GM21423 (cell line): Measurements from ENCODE around the gene RALGPS1.

ENCODE experiments used
- ATAC-seq: cut with Tn5 transposase; IDR thresholded peaks from one replicate; pipeline ENCODE4 v1.9.1; 2021; ENCODE audit warnings: mild to moderate bottlenecking, moderate library complexity; ENCODE audit not compliant: unreplicated experiment

RALGPS1 gene

DNA sequence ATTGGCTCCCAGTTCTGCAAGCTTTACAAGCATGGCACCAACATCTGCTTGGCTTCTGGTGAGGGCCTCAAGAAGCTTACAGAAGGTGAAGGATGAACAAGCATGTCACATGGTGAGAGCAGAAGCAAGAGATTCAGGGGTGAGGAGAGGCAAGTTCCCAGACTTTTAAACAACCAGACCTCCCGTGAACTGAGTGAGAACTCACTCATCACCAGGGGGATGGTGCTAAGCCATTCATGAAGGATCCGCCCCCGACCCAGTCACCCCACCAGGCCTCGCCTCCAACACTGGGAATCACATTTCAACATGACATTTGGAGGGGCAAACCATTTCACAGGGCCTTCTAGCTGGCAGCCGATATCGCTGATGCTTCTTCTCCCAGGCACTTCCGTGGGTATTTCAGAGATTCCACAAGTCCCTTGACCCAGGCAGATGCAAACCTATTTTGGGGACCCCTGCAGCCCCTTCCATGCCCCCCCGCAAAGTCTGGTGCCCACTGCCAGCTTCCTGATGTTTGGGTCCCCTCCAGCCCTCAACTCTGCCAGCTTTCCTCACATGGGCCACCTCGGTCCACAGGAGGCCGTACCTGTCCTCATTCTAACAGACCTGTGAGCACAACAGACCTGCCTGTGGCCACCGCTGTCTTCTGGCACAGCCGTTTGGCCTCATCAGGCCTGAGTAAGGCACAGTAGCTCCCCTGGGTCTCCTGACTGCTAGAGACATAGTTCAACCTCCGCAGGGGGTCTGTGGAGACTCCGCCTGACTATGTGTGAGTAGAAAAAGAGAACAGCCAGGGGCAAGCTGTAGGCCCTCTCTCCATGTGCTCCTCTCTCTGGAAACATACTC lies 268.5 kb downstream of the RALGPS1 start:
- ATAC-seq = no peak

GRCh38 chr9:127183814-127184582 lies 269.4 kb downstream of the RALGPS1 start:
- ATAC-seq = peak; percentile 63

DNA sequence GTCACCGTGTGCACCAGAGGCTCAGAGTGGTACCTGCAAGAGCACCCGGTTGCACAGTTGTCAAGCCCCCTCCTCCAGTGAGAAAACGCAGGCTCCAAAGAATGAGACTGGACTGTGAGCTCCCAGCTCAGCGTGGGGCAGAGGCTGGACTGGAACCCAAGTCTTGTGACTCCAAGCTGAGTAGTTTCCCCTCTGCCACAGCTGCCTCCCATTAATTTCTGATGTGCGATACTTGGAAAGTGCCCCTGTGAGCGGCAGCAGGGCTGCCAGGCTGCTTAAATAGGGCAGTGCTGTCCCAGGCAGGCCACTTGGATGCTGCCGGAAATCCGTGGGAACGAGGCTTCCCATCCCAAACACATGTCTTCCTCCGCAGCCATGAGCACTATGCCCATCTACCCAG lies 270.1 kb downstream of the RALGPS1 start:
- no peak for ATAC-seq

- no peak for ATAC-seq
Measured at GRCh38 chr9:127185181-127185580, 270.6 kb downstream of the RALGPS1 start.

GRCh38 chr9:127185931-127186781 lies 271.6 kb downstream of the RALGPS1 start:
- ATAC-seq = no peak

DNA sequence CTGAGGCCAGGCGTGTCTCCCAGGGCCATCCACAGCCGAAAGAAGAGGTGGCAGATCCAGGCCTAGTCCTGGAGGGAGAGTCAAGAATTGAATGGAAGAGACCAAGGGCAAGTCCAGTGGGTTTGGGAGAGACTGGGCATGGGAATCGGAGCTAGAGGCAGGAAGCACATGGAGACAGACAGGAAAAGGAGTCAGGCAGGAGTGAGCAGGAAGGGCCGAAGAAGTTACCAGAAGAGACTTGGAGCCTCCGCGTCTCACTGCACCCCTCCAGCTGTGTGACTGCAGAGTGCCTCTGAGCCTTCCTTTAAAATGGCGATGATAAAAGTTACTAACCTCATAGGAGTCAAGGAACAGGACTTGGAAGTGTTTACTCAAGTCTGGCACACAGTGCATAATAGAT lies 272.2 kb downstream of the RALGPS1 start:
- no peak for ATAC-seq

DNA sequence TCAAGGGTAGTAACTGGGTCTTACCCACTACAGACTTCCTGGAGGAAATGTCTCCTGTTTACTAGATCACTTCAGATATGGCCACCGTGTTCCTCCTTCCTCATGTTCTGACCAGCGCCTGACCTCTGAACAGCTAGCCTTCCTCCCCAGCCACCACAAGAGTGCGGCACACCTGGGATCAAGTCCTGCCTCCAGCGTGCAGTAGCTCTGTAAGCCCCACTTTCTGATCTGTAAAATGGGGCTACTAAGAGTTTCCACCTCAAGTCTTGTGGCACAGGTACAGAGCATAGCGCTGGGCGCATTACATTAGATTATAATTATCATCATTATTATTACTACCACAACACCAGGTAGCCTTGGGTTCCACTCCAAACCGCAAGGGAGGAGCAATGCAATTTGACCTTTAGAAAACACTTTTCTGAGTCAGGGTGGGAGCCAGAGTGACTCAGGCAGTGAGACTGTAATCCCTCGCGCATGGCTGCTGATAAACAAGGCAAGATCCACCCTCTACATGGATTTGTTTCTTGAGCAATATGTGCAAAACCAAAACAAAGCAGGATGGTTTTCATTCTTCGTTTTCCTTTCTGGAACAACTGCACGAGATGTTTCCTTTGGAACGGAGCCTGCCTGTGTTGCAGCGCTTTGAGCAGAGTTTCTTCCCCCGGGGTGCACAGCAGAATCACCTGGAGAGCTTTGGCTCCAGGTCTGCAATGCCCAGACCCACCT lies 272.8 kb downstream of the RALGPS1 start:
- no peak for ATAC-seq

DNA sequence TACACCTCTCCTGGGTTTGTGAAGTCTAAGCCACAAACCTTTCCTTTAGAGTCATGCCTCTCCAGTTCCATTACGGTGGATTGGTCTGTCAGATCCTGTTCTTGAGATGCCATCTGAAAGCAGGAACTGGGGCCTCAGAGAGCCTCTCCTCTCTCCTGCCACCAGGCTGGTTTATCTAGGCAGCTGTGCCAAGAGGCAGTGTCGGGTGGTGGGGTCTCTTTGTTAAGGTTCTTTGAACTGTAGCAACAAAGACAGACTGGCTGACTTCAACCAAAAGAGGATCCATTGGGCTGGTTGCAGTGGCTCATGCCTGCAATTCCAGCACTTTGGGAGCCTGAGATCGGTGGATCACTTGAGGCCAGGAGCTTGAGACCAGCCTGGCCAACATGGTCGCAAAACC lies 273.8 kb downstream of the RALGPS1 start:
- ATAC-seq = no peak

- no peak for ATAC-seq
Measured at GRCh38 chr9:127189628-127190027, 275.0 kb downstream of the RALGPS1 start.

DNA sequence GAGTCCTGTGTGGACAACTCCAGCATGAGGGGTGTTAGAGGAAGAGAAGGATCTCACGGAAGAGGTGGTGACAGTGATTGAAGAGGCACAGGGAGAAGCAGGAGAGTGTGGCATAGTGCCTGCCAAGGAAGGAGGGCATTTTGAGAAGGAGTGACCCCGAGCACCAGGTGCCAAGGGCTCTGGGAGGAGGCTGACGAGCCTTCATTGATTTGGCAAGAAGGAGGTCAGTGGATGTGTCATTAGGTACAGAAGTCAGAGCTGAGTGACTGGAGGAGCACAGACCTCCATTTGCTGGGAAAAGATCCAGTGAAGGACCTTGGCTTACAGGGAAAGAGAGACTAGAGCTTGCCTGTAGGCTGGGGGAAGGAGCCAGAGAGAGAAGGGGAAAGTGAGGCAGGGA lies 278.2 kb downstream of the RALGPS1 start:
- ATAC-seq = no peak

- ATAC-seq = no peak
Measured at GRCh38 chr9:127193483-127193882, 278.9 kb downstream of the RALGPS1 start.

- no peak for ATAC-seq
Measured at GRCh38 chr9:127194881-127195713, 280.5 kb downstream of the RALGPS1 start.

- no peak for ATAC-seq
Measured at GRCh38 chr9:127195976-127196825, 281.6 kb downstream of the RALGPS1 start.

DNA sequence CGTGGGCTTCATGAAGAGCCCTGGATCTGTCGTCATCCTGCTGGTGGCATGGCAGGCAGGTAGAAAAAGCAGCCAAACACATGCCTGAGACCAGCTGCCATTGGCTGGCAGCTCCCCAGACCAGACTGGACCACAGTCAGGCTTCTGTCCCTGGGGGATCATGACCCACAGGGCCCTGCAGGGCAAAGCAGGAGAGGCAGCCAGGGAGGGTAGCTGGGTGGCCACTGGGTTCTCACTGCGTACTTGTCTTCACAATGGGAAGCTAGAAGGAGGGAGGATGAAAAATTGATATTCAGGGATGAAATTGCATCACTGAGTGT lies 282.2 kb downstream of the RALGPS1 start:
- no peak for ATAC-seq

- ATAC-seq = no peak
Measured at GRCh38 chr9:127197186-127197860, 282.7 kb downstream of the RALGPS1 start.

- no peak for ATAC-seq
Measured at GRCh38 chr9:127197861-127198430, 283.4 kb downstream of the RALGPS1 start.

DNA sequence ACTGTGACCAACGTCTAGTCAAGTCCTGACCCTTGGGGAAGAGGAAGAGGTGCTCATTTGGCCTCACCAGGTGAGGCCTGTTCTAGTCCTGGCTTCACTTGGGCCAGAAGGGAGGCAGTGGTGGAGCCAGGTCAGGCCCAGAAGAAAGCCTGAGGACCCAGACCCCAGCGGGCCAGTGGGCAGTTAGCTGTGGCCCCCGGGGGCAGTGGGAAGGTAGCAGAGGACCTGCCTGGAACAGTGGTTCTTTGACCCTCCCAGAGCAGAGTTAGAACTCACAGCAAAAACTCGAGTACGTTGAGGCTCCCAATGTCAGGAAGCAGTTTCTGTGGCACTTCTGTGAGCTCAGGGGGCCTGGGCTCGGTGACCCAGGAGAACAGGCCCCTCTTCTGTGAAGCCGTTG lies 284.0 kb downstream of the RALGPS1 start:
- no peak for ATAC-seq
